HG03342 (cell line): ENCODE data around the gene CTNNA3.

ENCODE experiments used
- ATAC-seq: cut with Tn5 transposase; IDR thresholded peaks from one replicate; pipeline ENCODE4 v1.9.1; 2021; ENCODE audit warnings: mild to moderate bottlenecking, moderate library complexity; ENCODE audit not compliant: unreplicated experiment

The CTNNA3 gene

DNA sequence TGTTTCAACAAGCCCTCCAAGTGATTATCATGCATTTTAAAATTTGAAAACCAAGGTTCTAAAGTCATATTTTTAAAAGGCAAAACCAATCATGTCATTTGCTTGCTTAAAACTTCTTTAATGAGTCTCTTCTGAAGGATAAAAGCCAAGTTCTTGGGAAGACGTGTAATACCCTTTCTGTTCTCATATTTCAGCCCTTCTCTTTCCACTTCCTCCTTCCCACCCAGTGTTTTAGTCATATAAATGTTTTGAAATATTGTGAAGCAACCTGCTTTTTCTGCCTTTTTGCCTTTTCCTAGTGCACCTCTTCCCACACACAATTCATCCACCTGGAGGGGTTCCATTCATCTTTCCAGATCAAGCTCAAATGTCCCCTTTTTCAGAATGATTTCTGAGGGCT, 981.3 kb downstream of the CTNNA3 start:
- ATAC-seq: no peak

- no peak for ATAC-seq
Measured at GRCh38 chr10:66713387-66713786, 982.6 kb downstream of the CTNNA3 start.

- ATAC-seq: no peak
Measured at GRCh38 chr10:66698069-66698468, 997.9 kb downstream of the CTNNA3 start.

GRCh38 chr10:66695046-66695445, 1000.9 kb downstream of the CTNNA3 start:
- ATAC-seq: no peak

DNA sequence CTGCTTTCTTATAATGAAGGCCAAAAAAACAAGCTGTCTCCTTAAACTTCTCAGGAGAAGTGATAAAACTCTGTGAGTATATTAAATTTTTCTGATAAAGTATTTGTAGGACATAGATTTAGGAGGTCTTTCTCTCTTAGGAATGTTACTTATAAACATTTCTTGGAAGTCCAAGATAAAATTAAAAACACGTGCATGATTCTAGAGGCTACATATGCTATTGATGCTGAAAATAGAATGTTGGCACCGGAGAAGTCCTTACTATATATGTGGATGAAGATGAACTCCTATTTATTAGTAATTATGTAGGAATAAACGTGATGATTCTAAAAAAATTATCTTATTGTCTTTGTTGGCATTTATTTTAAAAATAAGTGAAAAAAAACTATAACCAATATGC, 1011.4 kb downstream of the CTNNA3 start:
- ATAC-seq: no peak

DNA sequence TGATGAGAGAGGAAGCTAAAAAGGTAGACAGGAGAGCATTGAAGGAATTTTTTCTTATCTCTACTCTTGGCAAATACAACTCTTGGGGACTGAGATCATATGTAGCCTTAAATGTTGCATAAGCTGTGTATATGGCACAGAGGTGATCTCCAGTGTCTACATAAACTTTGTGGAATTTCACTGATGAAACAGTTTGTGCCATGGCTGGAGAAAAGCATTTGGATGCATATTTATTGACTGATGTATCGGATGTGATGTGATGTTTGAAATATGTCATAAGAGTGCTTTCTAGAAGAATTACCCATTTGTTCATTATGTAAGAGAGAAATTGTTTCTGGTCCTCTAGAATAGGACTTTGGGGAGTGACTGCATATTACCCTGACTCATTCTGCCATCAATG, 1015.1 kb downstream of the CTNNA3 start:
- ATAC-seq: no peak

- ATAC-seq: no peak
Measured at GRCh38 chr10:66678521-66678920, 1017.5 kb downstream of the CTNNA3 start.

GRCh38 chr10:66673071-66673470, 1022.9 kb downstream of the CTNNA3 start:
- ATAC-seq: no peak

- no peak for ATAC-seq
Measured at GRCh38 chr10:66671562-66671961, 1024.4 kb downstream of the CTNNA3 start.

DNA sequence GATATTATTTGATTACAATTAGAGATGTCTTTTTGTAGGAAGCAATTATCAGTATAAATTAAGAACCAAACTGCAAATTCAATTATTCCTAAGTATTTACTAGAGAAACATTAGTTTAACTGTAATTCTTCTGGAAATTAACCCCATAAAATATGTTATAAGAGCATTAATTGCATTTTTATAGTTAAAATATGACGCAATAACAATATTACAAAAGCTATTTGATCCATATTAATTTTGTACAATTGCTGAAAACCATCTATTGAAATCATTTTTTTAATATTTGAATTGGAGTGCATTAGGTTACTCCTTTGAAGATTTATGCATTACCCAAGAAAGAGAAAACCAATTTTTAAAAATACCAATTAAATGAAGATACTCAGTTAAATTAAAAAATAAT, 1024.9 kb downstream of the CTNNA3 start:
- no peak for ATAC-seq

GRCh38 chr10:66656499-66656898, 1039.5 kb downstream of the CTNNA3 start:
- no peak for ATAC-seq

GRCh38 chr10:66654861-66655260, 1041.1 kb downstream of the CTNNA3 start:
- ATAC-seq: no peak

GRCh38 chr10:66651308-66652082, 1044.5 kb downstream of the CTNNA3 start:
- no peak for ATAC-seq

DNA sequence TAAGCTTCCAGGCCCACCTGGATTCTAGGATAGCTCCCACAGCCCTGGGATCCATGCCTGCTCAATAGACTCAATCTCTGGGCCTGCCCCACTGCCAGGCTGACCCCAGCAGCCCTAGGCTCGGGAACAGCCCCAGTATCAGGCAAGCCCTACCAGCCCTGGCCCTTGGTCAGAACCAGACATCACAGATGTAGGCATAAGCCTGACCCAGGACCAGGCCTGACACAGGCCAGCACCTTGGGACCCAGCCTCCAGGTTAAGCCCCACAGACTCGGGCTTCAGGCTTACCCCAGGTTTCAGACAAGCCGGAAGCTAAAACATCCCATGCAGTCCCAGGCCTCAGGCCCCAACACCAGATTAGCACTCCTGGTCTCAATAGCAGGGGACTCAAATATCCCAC, 1046.4 kb downstream of the CTNNA3 start:
- no peak for ATAC-seq

- no peak for ATAC-seq
Measured at GRCh38 chr10:66642217-66642616, 1053.8 kb downstream of the CTNNA3 start.

DNA sequence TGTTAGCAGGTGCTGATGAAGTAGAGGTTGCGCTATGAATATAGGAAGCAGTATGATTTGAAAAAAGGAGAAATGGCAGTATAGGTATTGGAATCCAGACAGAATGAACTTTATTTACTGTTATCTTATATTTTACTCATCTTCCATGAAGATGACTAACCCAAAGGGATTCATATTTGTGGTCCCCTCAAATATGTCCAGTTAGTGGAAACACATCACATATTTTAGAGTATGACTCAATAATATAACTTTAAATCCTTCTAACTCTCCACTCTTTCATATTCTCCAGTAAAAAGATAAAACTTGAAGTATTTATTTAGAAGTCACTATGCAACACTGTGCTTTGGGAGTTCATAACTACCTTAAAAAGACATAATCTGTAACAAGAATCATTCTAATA, 1056.6 kb downstream of the CTNNA3 start:
- no peak for ATAC-seq

- ATAC-seq: no peak
Measured at GRCh38 chr10:66637273-66638036, 1058.5 kb downstream of the CTNNA3 start.

- no peak for ATAC-seq
Measured at GRCh38 chr10:66629996-66630395, 1066.0 kb downstream of the CTNNA3 start.

DNA sequence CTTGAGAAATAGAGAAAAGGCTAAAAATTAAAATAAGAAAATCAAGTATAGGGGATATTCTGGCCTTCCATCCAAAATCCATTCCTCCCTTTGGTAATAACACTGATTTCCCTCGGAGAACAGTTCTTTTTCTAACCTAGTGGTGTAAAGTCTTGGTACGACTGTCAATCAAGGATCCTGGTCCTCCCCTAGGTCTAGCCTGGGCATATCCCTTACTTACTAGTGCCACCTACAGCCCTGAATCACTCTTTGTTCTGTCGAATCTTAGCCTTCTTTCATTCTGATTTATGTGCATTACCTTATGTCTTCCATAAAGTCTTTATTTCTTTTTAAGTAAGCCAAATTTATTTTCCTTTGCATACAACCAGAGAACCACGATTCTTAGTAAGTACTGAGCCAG, 1068.8 kb downstream of the CTNNA3 start:
- no peak for ATAC-seq

- no peak for ATAC-seq
Measured at GRCh38 chr10:66625709-66626590, 1070.0 kb downstream of the CTNNA3 start.

GRCh38 chr10:66622050-66622449, 1073.9 kb downstream of the CTNNA3 start:
- no peak for ATAC-seq
